Upper lobe of left lung (tissue), 4 donors: ENCODE measurements around the gene FRY.

ENCODE experiments used
- CTCF ChIP-seq, 6 experiments: fragments of 450-650 bp in 4 of 6; fragments of 200-600 bp in 2 of 6; sonication (generic) in 2 of 6; IDR thresholded peaks; one replicate each; pipeline ENCODE4 v1.5.1; 2016 to 2019; ENCODE audit warnings: antibody characterized with exemption in 6 of 6
- POLR2A ChIP-seq, 4 donors: fragments of 450-650 bp; IDR thresholded peaks; one replicate each; pipeline ENCODE4 v1.5.1; 2016 to 2017; ENCODE audit warnings: antibody characterized with exemption in 4 of 4, mild to moderate bottlenecking in 2 of 4
- POLR2AphosphoS5 ChIP-seq, 2 donors: sonication (generic); formaldehyde crosslinking; IDR thresholded peaks; one replicate each; pipeline ENCODE4 v1.5.1; 2017; ENCODE audit warnings: antibody characterized with exemption in 2 of 2

GRCh38 chr13:32017474-32017873, 14.1 kb upstream of the FRY start:
- TF ChIP-seq CTCF (IDR thresholded peaks at IDR 0.05), result no peak
- no peak for TF ChIP-seq POLR2A (IDR thresholded peaks at IDR 0.05)
- TF ChIP-seq POLR2AphosphoS5 (IDR thresholded peaks at IDR 0.05), result no peak
